Measurements from ENCODE around the gene RASA1. TPM values are rescaled to one million over a fixed set of nuclear protein-coding genes. Genes with fewer than 3 reads are reported as not detected.

The RASA1 gene
- total and polyA plus RNA-seq, 10 donors: 13.4 to 54.0 (median 36.6) TPM

- Histone ChIP-seq H3K4me1 (peaks cover 12 to 75% (median 25%) of the 10 kb centered on the region in 6 donors), H3K9me3 (peaks cover 0 to 4% (median 0%) of the 10 kb centered on the region in 8 donors), H3K36me3 (peaks cover 0 to 100% (median 80%) of the 10 kb centered on the region in 6 donors), H3K27me3 (replicated peaks in 1 of 7) (no peaks in the 10 kb centered on the region), H3K4me3 (no peak overlapping the region), H3K27ac (no peak overlapping the region)
- 92 to 97% (median 94%) methylated on average over 2 of the region's 2 CpGs for WGBS, 5 donors
- TF ChIP-seq CTCF (IDR thresholded peaks at IDR 0.05 in 8 of 11, conservative IDR thresholded peaks at IDR 0.05 in 3 of 11): no peak
- TF ChIP-seq POLR2A (IDR thresholded peaks at IDR 0.05): no peak
- TF ChIP-seq POLR2AphosphoS5 (IDR thresholded peaks at IDR 0.05): no peak
- DNase-seq: no peak
- intact Hi-C loops (cut with DNase I; ENCODE audit: low total_unique reads): no loop called here
Observed at GRCh38 chr5:87404359-87404758, 136.7 kb downstream of the RASA1 start.

- Histone ChIP-seq H3K4me3 (no peak overlapping the region), H3K27me3 (replicated peaks in 1 of 7) (no peaks in the 10 kb centered on the region), H3K9me3 (peaks cover 0 to 4% (median 0%) of the 10 kb centered on the region in 8 donors), H3K4me1 (peaks cover 8 to 75% (median 24%) of the 10 kb centered on the region in 6 donors), H3K27ac (no peak overlapping the region), H3K36me3 (peaks cover 0 to 100% (median 81%) of the 10 kb centered on the region in 6 donors)
- peak in 1 of 3 donors; percentile 4 for TF ChIP-seq POLR2AphosphoS5 (IDR thresholded peaks at IDR 0.05)
- no peak for TF ChIP-seq POLR2A (IDR thresholded peaks at IDR 0.05)
- intact Hi-C loops (cut with DNase I; ENCODE audit: low total_unique reads): no loop called here
- no peak for DNase-seq
- 92 to 99% (median 95%) methylated on average over 2 of the region's 2 CpGs for WGBS, 5 donors
Observed at GRCh38 chr5:87405472-87406155, 137.9 kb downstream of the RASA1 start.

GRCh38 chr5:87408204-87408603, 140.5 kb downstream of the RASA1 start:
- Histone ChIP-seq H3K27ac (peak overlapping the region in 3 of 8 donors; percentile 15 to 33 (median 24)), H3K9me3 (no peaks in the 10 kb centered on the region), H3K36me3 (peaks cover 0 to 79% (median 60%) of the 10 kb centered on the region in 6 donors), H3K27me3 (replicated peaks in 1 of 7) (no peaks in the 10 kb centered on the region), H3K4me3 (no peak overlapping the region), H3K4me1 (peaks cover 19 to 86% (median 37%) of the 10 kb centered on the region in 6 donors)
- TF ChIP-seq POLR2A (IDR thresholded peaks at IDR 0.05) (no peak), POLR2AphosphoS5 (IDR thresholded peaks at IDR 0.05) (no peak), CTCF (IDR thresholded peaks at IDR 0.05 in 8 of 11, conservative IDR thresholded peaks at IDR 0.05 in 3 of 11) (no peak)
- WGBS, 5 donors: 35 to 70% (median 47%) methylated on average over 2 of the region's 2 CpGs
- intact Hi-C loops (cut with DNase I; ENCODE audit: low total_unique reads): no loop called here
- DNase-seq: no peak

GRCh38 chr5:87410931-87411330, 143.2 kb downstream of the RASA1 start:
- no peak for DNase-seq
- H3K36me3 ChIP-seq: peaks cover 0 to 52% (median 38%) of the 10 kb centered on the region in 6 donors
- no peaks in the 10 kb centered on the region for H3K27me3 ChIP-seq (replicated peaks in 1 of 7)
- intact Hi-C loops (cut with DNase I; ENCODE audit: low total_unique reads): loop anchor here (10.0 kb wide), 1 partner anchor 796 kb away; the partner anchor contains the start of gene COX7C
- WGBS, 5 donors: 58 to 97% (median 67%) methylated on average over 1 of the region's 1 CpG
- TF ChIP-seq POLR2A (IDR thresholded peaks at IDR 0.05): no peak
- TF ChIP-seq POLR2AphosphoS5 (IDR thresholded peaks at IDR 0.05): no peak
- TF ChIP-seq CTCF (IDR thresholded peaks at IDR 0.05 in 8 of 11, conservative IDR thresholded peaks at IDR 0.05 in 3 of 11): no peak
- H3K4me1 ChIP-seq: peaks cover 24 to 68% (median 41%) of the 10 kb centered on the region in 6 donors
- peak overlapping the region in 1 of 8 donors; percentile 81 for H3K4me3 ChIP-seq
- H3K27ac ChIP-seq: peak overlapping the region in 4 of 8 donors; percentile 98 to 99 (median 99)
- no peaks in the 10 kb centered on the region for H3K9me3 ChIP-seq

All from spleen (tissue), 11 donors.